Measurements from ENCODE around the gene CCDC107.

The CCDC107 gene

GRCh38 chr9:35649431-35650340 is 8.4 kb upstream of the CCDC107 start:
- Histone ChIP-seq H3K4me1 (ENCODE audit: low read length) (peaks cover 59% of the 10 kb centered on the region), H4K20me1 (ENCODE audit: insufficient read depth, low read length) (no peaks in the 10 kb centered on the region), H2AFZ (ENCODE audit: low read depth, low read length) (peak overlapping the region; percentile 73), H3K4me3 (ENCODE audit: low read length) (peak overlapping the region; percentile 88), H3K36me3 (replicated peaks; ENCODE audit: low read depth, low read length) (no peaks in the 10 kb centered on the region), H3K27me3 (ENCODE audit: low read depth, low read length) (no peaks in the 10 kb centered on the region), H3K9ac (ENCODE audit: low read length) (peak overlapping the region; percentile 89), H3K79me2 (ENCODE audit: low read length) (peaks cover 10% of the 10 kb centered on the region), H3K9me3 (ENCODE audit: insufficient read depth, low read length) (no peaks in the 10 kb centered on the region), H3K27ac (ENCODE audit: low read length) (peak overlapping the region; percentile 66), H3K4me2 (ENCODE audit: low read length) (peak overlapping the region; percentile 99)
- TF ChIP-seq, protein P1, sequence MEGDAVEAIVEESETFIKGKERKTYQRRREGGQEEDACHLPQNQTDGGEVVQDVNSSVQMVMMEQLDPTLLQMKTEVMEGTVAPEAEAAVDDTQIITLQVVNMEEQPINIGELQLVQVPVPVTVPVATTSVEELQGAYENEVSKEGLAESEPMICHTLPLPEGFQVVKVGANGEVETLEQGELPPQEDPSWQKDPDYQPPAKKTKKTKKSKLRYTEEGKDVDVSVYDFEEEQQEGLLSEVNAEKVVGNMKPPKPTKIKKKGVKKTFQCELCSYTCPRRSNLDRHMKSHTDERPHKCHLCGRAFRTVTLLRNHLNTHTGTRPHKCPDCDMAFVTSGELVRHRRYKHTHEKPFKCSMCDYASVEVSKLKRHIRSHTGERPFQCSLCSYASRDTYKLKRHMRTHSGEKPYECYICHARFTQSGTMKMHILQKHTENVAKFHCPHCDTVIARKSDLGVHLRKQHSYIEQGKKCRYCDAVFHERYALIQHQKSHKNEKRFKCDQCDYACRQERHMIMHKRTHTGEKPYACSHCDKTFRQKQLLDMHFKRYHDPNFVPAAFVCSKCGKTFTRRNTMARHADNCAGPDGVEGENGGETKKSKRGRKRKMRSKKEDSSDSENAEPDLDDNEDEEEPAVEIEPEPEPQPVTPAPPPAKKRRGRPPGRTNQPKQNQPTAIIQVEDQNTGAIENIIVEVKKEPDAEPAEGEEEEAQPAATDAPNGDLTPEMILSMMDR (IDR thresholded peaks at IDR 0.05; ENCODE audit: low read depth, low read length): no peak
- no peak for TF ChIP-seq EZH2phosphoT487 (IDR thresholded peaks at IDR 0.05; ENCODE audit: low read depth)

DNA sequence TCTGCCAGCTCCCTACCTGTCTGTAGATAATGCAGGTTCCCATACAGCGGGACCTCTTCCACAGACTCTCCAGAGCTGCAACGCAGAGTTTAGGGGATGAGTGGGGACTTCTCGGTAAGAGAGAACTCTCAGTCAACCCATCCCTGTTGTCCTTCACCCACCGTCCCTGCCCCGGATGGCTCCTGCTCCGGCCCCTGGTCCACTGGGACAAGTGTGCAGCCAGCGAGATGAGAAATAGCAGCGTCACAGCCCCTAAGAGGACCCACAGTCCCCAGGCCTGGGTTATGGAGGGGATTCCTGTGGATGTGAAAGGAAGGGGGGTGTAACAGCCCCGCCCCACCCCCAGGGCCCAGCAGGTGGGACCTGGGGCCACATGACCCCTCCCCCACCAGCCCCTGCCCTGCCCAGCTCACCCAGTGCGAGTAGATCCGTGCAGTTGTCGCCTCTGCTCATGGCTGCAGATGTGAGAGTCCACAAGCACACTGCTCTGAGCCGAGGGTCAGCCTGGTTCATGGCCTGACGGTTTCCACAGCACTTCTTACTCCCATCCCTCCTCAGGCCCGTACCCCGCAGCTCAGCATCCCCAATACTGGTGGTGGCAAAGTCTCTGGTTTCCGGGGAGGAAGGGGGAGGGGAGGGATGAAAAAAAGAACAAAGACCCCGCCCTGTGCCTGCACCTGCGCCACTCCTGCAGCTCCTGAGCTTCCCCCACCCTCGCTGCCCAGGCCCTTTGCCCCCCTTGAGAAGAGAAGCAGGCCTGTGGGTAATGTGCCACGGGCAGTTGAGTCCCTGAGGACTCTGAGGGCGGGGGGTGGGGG is 7.5 kb upstream of the CCDC107 start, which contains the start of gene SIT1:
Gene SIT1 (minus strand): TSS at position 591 of the 818 bp plus-strand sequence. CDS start 78 bp downstream, at position 513.
- H4K20me1 ChIP-seq (ENCODE audit: insufficient read depth, low read length): no peaks in the 10 kb centered on the region
- TF ChIP-seq EZH2phosphoT487 (IDR thresholded peaks at IDR 0.05; ENCODE audit: low read depth): no peak
- TF ChIP-seq, protein P1 (IDR thresholded peaks at IDR 0.05; ENCODE audit: low read depth, low read length): no peak
- peak within 1 kb of the TSS; percentile 99 for H3K4me2 ChIP-seq (ENCODE audit: low read length)
- H3K79me2 ChIP-seq (ENCODE audit: low read length): peaks cover 10% of the 10 kb centered on the region
- peak within 1 kb of the TSS; percentile 66 for H3K27ac ChIP-seq (ENCODE audit: low read length)
- H3K4me3 ChIP-seq (ENCODE audit: low read length): peak within 1 kb of the TSS; percentile 88
- peak within 1 kb of the TSS; percentile 73 for H2AFZ ChIP-seq (ENCODE audit: low read depth, low read length)
- H3K27me3 ChIP-seq (ENCODE audit: low read depth, low read length): no peaks in the 10 kb centered on the region
- H3K4me1 ChIP-seq (ENCODE audit: low read length): peaks cover 58% of the 10 kb centered on the region
- no peaks in the 10 kb centered on the region for H3K36me3 ChIP-seq (replicated peaks; ENCODE audit: low read depth, low read length)
- peak within 1 kb of the TSS; percentile 89 for H3K9ac ChIP-seq (ENCODE audit: low read length)
- H3K9me3 ChIP-seq (ENCODE audit: insufficient read depth, low read length): no peaks in the 10 kb centered on the region

DNA sequence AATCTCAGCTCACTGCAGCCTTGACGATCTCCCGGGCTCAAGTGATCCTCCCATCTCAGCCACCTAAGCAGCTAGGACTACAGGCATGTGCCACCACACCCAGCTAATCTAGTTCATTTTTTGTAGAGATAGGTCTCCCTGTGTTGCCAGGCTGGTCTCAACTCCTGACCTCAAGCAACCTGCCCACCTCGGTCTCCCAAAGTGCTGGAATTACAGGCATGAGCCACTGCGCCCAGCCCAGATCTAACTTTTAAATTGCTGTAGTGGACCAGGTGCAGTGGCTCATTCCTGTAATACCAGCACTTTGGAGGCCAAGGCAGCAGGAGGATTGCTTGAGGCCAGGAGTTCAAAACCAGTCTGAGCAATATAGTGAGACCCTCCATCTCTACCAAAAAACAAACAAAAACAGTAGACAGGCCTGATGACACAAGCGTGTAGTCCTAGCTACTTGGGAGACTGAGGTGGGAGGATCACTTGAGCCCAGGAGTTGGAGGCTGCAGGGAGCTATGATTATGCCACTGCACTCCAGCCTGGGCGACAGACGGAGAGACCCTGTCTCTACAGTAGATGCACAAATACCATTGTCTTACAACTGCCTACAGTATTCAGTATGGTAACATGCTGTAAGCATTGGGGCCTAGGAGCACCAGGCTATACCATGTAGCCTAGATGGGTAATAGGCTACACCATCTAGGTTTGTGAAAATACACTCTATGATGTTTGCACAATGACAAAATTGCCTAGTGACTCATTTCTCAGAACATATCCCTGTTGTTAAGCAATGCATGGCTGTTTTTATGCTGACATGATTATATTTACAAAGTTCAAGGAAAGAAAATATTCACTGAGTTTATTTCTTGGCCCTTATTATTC is 5.9 kb upstream of the CCDC107 start:
- H3K4me2 ChIP-seq (ENCODE audit: low read length): peak overlapping the region; percentile 6; the same call in 1 of the 2 replicates
- no peaks in the 10 kb centered on the region for H3K36me3 ChIP-seq (replicated peaks; ENCODE audit: low read depth, low read length)
- H3K9me3 ChIP-seq (ENCODE audit: insufficient read depth, low read length): no peaks in the 10 kb centered on the region
- TF ChIP-seq, protein P1 (IDR thresholded peaks at IDR 0.05; ENCODE audit: low read depth, low read length): no peak
- TF ChIP-seq EZH2phosphoT487 (IDR thresholded peaks at IDR 0.05; ENCODE audit: low read depth): no peak
- no peak overlapping the region for H3K9ac ChIP-seq (ENCODE audit: low read length)
- no peaks in the 10 kb centered on the region for H3K27me3 ChIP-seq (ENCODE audit: low read depth, low read length)
- no peak overlapping the region for H3K27ac ChIP-seq (ENCODE audit: low read length)
- H3K4me1 ChIP-seq (ENCODE audit: low read length): peaks cover 56% of the 10 kb centered on the region
- H3K4me3 ChIP-seq (ENCODE audit: low read length): no peak overlapping the region
- no peaks in the 10 kb centered on the region for H4K20me1 ChIP-seq (ENCODE audit: insufficient read depth, low read length)
- peaks cover 10% of the 10 kb centered on the region for H3K79me2 ChIP-seq (ENCODE audit: low read length)
- H2AFZ ChIP-seq (ENCODE audit: low read depth, low read length): no peak overlapping the region

All from OCI-LY3 (cell line).